ENCODE results near the gene COG5. TPM values are rescaled to one million over a fixed set of nuclear protein-coding genes. Genes with fewer than 3 reads are reported as not detected.
"Not testable (repeated sequence)": the region's sequence is repeated elsewhere in the genome, so short reads cannot be mapped to it uniquely, and the experiment has no call there.

The COG5 gene
- total RNA-seq, 1 donor from 2014 or later = 34.7 TPM

DNA sequence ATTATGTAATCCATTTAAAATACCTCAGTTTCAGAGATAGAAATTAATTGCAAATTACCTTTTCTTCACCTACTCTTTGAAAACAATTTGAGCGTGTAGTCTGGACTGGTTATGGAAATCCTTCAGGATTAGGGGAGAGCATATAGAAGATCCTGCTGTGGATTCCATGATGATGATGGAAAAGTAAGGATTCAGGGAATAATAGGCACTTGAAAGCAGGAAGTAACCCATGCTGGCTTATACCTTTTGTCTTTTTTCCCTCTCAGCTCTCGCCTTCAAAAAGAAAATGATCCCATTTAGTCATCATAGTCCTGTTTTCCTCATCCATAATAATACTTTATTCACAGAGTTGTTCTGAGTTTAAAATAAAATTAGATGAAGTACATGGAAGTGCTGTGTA, 390.5 kb downstream of the COG5 start:
- DNase-seq = no peak

GRCh38 chr7:107172276-107173032, 391.3 kb downstream of the COG5 start:
- no peak for DNase-seq

DNA sequence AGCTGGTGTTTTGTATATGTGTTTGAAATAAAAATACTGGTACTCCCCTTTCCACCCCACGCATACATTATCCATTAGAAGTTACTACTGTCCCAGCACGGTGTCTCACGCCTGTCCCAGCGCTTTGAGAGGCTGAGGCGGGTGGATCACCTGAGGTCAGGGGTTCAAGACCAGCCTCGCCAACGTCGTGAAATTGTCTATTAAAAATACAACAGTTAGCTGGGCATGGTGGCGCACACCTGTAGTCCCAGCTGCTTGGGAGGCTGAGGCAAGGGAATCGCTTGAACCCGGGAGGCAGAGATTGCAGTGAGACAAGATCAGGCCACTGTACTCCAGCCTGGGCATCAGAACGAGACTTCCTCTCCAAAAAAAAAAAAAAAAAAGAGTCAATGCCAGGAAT, 392.2 kb downstream of the COG5 start:
- DNase-seq = no peak

- no peak for DNase-seq
Observed at GRCh38 chr7:107170051-107170915, 393.4 kb downstream of the COG5 start.

- peak; percentile 98 for DNase-seq
Observed at GRCh38 chr7:107169120-107170050, 394.3 kb downstream of the COG5 start.

DNA sequence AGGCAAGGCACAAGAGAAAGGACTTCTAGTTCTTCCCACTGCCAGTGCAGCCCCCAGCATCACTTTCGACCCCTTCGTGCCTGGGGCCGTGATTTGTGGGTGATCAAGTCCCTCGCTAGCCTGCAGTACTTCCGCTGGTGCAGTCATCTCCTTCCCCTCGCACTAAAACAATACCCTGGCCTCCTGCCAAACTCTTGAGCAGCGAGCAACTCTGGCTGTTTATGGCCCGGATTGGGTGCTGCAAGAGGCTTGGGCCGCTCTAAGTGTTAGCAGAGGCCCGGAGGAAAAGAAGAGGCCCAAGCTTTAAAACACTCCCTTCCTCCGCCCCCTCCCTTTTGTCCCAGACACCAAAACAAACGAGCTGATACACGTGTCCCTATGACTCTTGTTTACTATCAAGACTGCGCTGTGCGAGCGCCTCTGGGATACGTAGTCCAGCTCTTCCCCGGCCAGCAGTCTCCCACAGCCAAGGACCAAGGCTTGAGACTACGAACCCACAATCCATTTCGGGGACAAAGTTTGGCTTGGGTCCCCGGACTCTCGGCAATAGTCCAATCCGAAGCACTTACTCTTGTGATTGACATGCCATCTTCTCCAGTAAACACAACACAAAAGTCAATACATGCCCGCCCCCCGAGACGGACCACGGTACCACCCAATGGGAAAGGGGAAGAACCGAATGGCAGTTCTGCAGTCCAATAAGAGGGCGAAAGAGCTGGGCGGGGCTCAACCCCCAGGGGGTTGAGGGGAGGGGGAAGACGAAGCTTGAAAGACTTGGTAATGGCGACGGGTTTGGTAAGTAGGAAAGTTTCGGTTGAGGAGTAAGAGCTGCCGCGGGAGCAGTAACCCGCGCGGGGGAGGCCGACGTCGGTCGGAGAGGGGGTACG, 395.2 kb downstream of the COG5 start, which contains the start of gene HBP1:
TSS of gene HBP1 (plus strand) at position 771 of the 887 bp plus-strand sequence. CDS start 10,891 bp downstream, outside the sequence.
- DNase-seq = peak; percentile 100

- peak; percentile 91 for DNase-seq
Observed at GRCh38 chr7:107167483-107168232, 396.1 kb downstream of the COG5 start.

- no peak for DNase-seq
Observed at GRCh38 chr7:107166736-107167426, 396.8 kb downstream of the COG5 start.

DNA sequence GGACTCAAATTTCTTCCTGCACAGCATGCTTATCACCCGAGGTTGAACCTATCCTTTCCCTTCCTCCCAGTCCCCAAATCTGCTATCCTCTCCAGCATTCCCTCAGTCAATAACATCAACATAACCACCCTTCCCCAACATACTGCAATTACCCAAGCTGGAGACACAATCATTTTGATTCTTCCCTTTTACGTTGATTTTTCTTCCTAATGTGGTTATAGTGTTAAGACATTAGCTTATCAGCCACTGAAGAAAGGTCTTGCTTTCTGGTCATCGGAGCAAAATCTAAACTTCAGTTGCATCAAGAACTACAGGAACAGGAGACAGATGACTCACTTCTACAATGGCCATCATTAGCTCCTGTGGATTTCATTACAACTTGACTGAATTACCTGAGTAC, 398.4 kb downstream of the COG5 start:
- peak; percentile 44 for DNase-seq

DNA sequence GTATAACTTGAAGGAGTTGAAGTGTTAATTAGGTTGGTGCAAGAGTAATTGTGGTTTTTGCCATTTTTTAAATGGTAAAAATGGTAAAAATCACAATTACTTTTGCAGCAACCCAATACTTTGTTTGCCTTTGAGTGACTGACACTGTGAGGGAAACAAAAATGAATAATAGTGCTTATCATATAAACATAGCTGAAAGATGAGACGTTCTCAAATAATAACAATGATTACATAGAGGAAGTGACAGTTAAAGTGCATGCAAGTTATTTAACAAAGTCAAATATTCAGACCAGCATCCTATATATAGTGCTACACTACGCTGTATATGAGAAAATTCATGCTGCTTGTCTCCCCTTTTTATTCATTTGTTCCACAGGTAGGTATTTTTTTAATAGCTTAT, 399.6 kb downstream of the COG5 start:
- no peak for DNase-seq

GRCh38 chr7:107162475-107162874, 401.2 kb downstream of the COG5 start:
- no peak for DNase-seq

- no peak for DNase-seq
Observed at GRCh38 chr7:107161415-107161814, 402.3 kb downstream of the COG5 start.

DNA sequence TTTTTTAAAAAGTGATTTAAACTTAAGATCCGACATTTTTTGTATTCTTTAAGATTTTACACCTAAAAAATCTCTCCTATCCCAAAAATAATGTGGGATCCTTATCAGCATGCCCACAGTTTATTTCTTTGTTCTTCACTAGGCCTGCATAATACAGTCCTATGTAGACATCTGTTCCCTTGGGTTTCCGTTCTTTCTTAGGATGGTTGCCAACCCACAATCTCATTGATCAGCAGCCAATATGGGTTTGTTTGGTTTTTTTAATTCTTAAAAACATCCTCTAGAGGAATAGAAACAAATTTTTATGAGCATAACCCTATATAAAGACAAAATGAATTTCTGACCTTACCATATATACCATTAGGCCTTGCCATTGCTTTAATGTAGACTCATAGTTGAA, 403.3 kb downstream of the COG5 start:
- no peak for DNase-seq

DNA sequence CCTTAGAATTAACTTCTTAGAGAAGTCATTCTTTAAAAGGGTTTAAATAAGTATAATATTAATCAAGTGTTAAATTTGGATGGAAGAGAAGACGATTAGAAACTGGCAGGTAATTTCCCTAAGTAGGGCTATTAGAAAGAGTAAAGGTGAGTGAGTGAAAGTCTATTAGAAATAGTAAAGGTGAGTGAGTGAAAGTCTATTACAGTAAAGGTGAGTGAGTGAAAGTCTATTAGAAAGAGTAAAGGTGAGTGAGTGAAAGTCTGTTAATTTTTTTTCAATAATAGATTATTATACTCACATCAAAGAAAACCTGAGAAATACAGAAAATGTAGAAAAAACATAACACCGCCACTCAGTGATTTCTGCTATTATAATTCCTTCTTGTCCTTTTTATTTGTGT, 405.7 kb downstream of the COG5 start:
- DNase-seq = no peak

- no peak for DNase-seq
Observed at GRCh38 chr7:107157091-107157490, 406.6 kb downstream of the COG5 start.

DNA sequence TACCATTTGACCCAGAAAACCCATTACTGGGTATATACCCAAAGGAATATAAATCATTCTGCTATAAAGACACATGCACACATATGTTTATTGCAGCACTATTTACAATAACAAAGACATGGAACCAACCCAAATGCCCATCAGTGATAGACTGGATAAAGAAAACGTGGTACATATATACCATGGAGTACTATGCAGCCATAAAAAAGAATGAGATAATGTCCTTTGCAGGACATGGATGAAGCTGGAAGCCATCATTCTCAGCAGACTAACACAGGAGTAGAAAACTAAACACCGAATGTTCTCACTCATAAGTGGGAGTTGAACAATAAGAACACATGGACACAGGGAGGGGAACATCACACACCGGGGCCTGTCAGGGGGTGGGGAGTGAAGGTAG, 408.0 kb downstream of the COG5 start:
- not testable (repeated sequence) for DNase-seq

GRCh38 chr7:107154826-107155225, 408.9 kb downstream of the COG5 start:
- no peak for DNase-seq

GRCh38 chr7:107152011-107152410, 411.7 kb downstream of the COG5 start:
- DNase-seq = peak; percentile 13

Measured in dermis blood vessel endothelial cell (primary cell).